ENCODE data around the gene ANKRD36. TPM values are rescaled to one million over a fixed set of nuclear protein-coding genes. Genes with fewer than 3 reads are reported as not detected.
"Not testable (repeated sequence)": the region's sequence is repeated elsewhere in the genome, so short reads cannot be mapped to it uniquely, and the experiment has no call there.

The ANKRD36 gene
- total and polyA plus RNA-seq, 9 of the 15 experiments (the other 6 are each of a cell fraction or from before 2014, with no cell fraction given): 8.0 to 29.1 (median 15.4) TPM

GRCh38 chr2:97068722-97069121 is 44.2 kb upstream of the ANKRD36 start:
- H3K27ac ChIP-seq (ENCODE audit: extremely low read depth, low read depth, low read length); CTCF ChIA-PET (ENCODE audit: low intra/inter-chr PET ratio); H3K9me1 ChIP-seq (ENCODE audit: control insufficient read depth, insufficient read depth, low read length); H3K4me3 ChIP-seq; FAIRE-seq; H3K4me2 ChIP-seq (ENCODE audit: insufficient read depth, low read length); BruUV-seq (replicated peaks); intact Hi-C loops (cut with micrococcal nuclease); H3K27me3 ChIP-seq (ENCODE audit: control insufficient read depth in 2 of 2, insufficient read depth in 2 of 2, low read length in 2 of 2); H4K20me1 ChIP-seq (replicated peaks; ENCODE audit: control insufficient read depth, insufficient read depth, low read length); H3K79me2 ChIP-seq (ENCODE audit: control insufficient read depth, insufficient read depth, low read length); H3K4me1 ChIP-seq (replicated peaks in 1 of 2; ENCODE audit: control insufficient read depth in 2 of 2, insufficient read depth in 2 of 2, low read length in 2 of 2); H3K9me3 ChIP-seq (replicated peaks; ENCODE audit: control insufficient read depth, insufficient read depth, low read depth, low read length); H2AFZ ChIP-seq (ENCODE audit: low read depth, low read length); H3K36me3 ChIP-seq (ENCODE audit: control insufficient read depth, insufficient read depth, low read length); POLR2A ChIA-PET; ATAC-seq; H3K9ac ChIP-seq (ENCODE audit: insufficient read depth in 1 of 2, low read depth in 2 of 2, low read length in 2 of 2); DNase-seq (ENCODE audit: extremely low read depth in 1 of 4, low spot score in 3 of 4): not testable (repeated sequence)
- in situ Hi-C loops (cut with MboI): loop anchor here (5.0 kb wide), 1 partner anchor 249 kb away; no protein-coding TSS in a partner anchor
- WGBS (ENCODE audit: insufficient coverage, low coverage, missing lambda C conversion rate): 0% methylated on average over 3 of the region's 5 CpGs
- peak; percentile 69 for TF ChIP-seq NFIC (IDR thresholded peaks at IDR 0.05)
- peak; percentile 60 for TF ChIP-seq NFIX (CRISPR knock-in tag; IDR thresholded peaks at IDR 0.05; ENCODE audit: low read depth)

GRCh38 chr2:97070915-97071314 is 42.0 kb upstream of the ANKRD36 start:
- H3K27ac ChIP-seq (ENCODE audit: extremely low read depth, low read depth, low read length); DNase-seq (ENCODE audit: extremely low read depth in 1 of 4, low spot score in 3 of 4); H3K36me3 ChIP-seq (ENCODE audit: control insufficient read depth, insufficient read depth, low read length); POLR2A ChIA-PET; H3K9ac ChIP-seq (ENCODE audit: insufficient read depth in 1 of 2, low read depth in 2 of 2, low read length in 2 of 2); H3K4me3 ChIP-seq; CTCF ChIA-PET (ENCODE audit: low intra/inter-chr PET ratio); in situ Hi-C loops (cut with MboI); H4K20me1 ChIP-seq (replicated peaks; ENCODE audit: control insufficient read depth, insufficient read depth, low read length); ATAC-seq; H3K9me1 ChIP-seq (ENCODE audit: control insufficient read depth, insufficient read depth, low read length); H3K9me3 ChIP-seq (replicated peaks; ENCODE audit: control insufficient read depth, insufficient read depth, low read depth, low read length); H3K4me2 ChIP-seq (ENCODE audit: insufficient read depth, low read length); intact Hi-C loops (cut with micrococcal nuclease); BruUV-seq (replicated peaks); H3K4me1 ChIP-seq (replicated peaks in 1 of 2; ENCODE audit: control insufficient read depth in 2 of 2, insufficient read depth in 2 of 2, low read length in 2 of 2); H3K79me2 ChIP-seq (ENCODE audit: control insufficient read depth, insufficient read depth, low read length); FAIRE-seq; H2AFZ ChIP-seq (ENCODE audit: low read depth, low read length); H3K27me3 ChIP-seq (ENCODE audit: control insufficient read depth in 2 of 2, insufficient read depth in 2 of 2, low read length in 2 of 2): not testable (repeated sequence)
- 0% methylated on average over 1 of the region's 3 CpGs for WGBS (ENCODE audit: insufficient coverage, low coverage, missing lambda C conversion rate)

GRCh38 chr2:97077213-97077612 is 35.7 kb upstream of the ANKRD36 start:
- ATAC-seq; H3K4me2 ChIP-seq (ENCODE audit: insufficient read depth, low read length); H3K4me3 ChIP-seq; POLR2A ChIA-PET; H3K9ac ChIP-seq (ENCODE audit: insufficient read depth in 1 of 2, low read depth in 2 of 2, low read length in 2 of 2); DNase-seq (ENCODE audit: extremely low read depth in 1 of 4, low spot score in 3 of 4); BruUV-seq (replicated peaks); H3K4me1 ChIP-seq (replicated peaks in 1 of 2; ENCODE audit: control insufficient read depth in 2 of 2, insufficient read depth in 2 of 2, low read length in 2 of 2); H3K36me3 ChIP-seq (ENCODE audit: control insufficient read depth, insufficient read depth, low read length); H3K79me2 ChIP-seq (ENCODE audit: control insufficient read depth, insufficient read depth, low read length); H3K27ac ChIP-seq (ENCODE audit: extremely low read depth, low read depth, low read length); CTCF ChIA-PET (ENCODE audit: low intra/inter-chr PET ratio); H2AFZ ChIP-seq (ENCODE audit: low read depth, low read length); H3K27me3 ChIP-seq (ENCODE audit: control insufficient read depth in 2 of 2, insufficient read depth in 2 of 2, low read length in 2 of 2); in situ Hi-C loops (cut with MboI); intact Hi-C loops (cut with micrococcal nuclease); H3K9me1 ChIP-seq (ENCODE audit: control insufficient read depth, insufficient read depth, low read length); FAIRE-seq; H4K20me1 ChIP-seq (replicated peaks; ENCODE audit: control insufficient read depth, insufficient read depth, low read length); H3K9me3 ChIP-seq (replicated peaks; ENCODE audit: control insufficient read depth, insufficient read depth, low read depth, low read length): not testable (repeated sequence)
- WGBS (ENCODE audit: insufficient coverage, low coverage, missing lambda C conversion rate): 0% methylated on average over 8 of the region's 8 CpGs

GRCh38 chr2:97080855-97081254 is 32.1 kb upstream of the ANKRD36 start:
- H3K27ac ChIP-seq (ENCODE audit: extremely low read depth, low read depth, low read length); intact Hi-C loops (cut with micrococcal nuclease); CTCF ChIA-PET (ENCODE audit: low intra/inter-chr PET ratio); H3K9me1 ChIP-seq (ENCODE audit: control insufficient read depth, insufficient read depth, low read length); POLR2A ChIA-PET; H3K4me2 ChIP-seq (ENCODE audit: insufficient read depth, low read length); H3K36me3 ChIP-seq (ENCODE audit: control insufficient read depth, insufficient read depth, low read length); H2AFZ ChIP-seq (ENCODE audit: low read depth, low read length); H3K9me3 ChIP-seq (replicated peaks; ENCODE audit: control insufficient read depth, insufficient read depth, low read depth, low read length); DNase-seq (ENCODE audit: extremely low read depth in 1 of 4, low spot score in 3 of 4); H3K27me3 ChIP-seq (ENCODE audit: control insufficient read depth in 2 of 2, insufficient read depth in 2 of 2, low read length in 2 of 2); H4K20me1 ChIP-seq (replicated peaks; ENCODE audit: control insufficient read depth, insufficient read depth, low read length); BruUV-seq (replicated peaks); H3K4me1 ChIP-seq (replicated peaks in 1 of 2; ENCODE audit: control insufficient read depth in 2 of 2, insufficient read depth in 2 of 2, low read length in 2 of 2); H3K79me2 ChIP-seq (ENCODE audit: control insufficient read depth, insufficient read depth, low read length); in situ Hi-C loops (cut with MboI); FAIRE-seq; H3K4me3 ChIP-seq; H3K9ac ChIP-seq (ENCODE audit: insufficient read depth in 1 of 2, low read depth in 2 of 2, low read length in 2 of 2): not testable (repeated sequence)
- peak; percentile 17; the same call in 1 of the 3 replicates for ATAC-seq
- WGBS (ENCODE audit: insufficient coverage, low coverage, missing lambda C conversion rate): 6% methylated on average over 7 of the region's 10 CpGs

All from K562 (cell line).